HG02623 (cell line): ENCODE data around the gene RIT2.
"Not testable (repeated sequence)": the region's sequence is repeated elsewhere in the genome, so short reads cannot be mapped to it uniquely, and the experiment has no call there.

ENCODE experiments used
- ATAC-seq: cut with Tn5 transposase; IDR thresholded peaks from one replicate; pipeline ENCODE4 v1.9.1; 2021; ENCODE audit warnings: moderate library complexity; ENCODE audit not compliant: unreplicated experiment

The RIT2 gene

DNA sequence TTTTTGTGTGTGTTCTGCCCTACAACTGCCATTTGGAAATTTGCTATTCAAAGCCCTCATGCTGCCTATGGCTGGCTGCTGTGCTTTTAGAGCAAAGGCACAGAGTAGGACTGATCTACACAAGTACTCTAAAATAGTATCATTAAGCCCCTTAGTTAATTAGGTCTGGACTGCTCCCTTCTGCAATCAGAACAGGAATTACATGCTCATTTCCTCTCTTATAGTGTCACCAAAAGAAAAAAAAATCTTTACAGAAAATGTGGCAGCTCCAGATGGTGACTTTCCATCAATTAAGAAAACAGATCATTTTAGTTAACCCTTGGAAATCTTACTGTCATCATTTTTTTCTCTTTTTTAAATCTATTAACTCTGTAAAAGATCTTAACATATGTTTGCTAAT lies 337.5 kb downstream of the RIT2 start:
- ATAC-seq, result no peak

DNA sequence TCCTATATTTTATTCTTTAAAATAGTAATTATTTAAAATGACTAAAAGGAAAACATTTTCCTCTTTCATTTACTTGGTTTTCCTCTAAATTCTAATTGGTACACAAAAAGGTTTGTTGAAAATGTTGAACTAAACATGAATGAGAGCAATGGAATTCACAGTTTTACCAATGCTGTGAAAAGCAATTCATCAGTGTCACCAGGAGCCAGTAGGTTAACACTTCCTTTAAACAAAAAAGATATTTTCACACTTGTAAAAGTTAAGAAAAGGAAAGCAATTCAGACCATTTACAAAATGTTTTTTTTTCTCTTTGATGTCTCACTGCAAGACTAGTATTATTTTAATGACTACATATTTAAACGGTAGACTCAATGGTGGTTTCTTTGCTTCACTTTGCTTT lies 341.6 kb downstream of the RIT2 start:
- ATAC-seq, result no peak

DNA sequence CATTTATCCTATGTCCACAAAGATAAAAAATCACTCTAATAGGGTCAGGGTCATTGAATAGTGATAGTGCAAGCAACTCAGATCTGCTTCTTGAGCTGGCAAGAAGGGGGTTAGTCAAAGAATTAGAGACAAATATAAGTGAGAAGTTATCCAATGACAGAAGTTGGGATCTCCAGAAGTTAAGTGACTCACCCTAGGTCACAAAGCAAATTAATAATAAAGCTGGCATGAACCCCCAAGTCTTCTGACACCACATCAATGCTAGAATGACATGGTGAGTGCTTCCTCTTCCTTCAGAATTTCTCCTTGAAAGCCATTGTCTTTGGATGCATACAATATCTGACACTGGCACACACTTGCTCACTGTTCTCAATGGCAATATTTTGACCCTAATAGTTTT lies 343.5 kb downstream of the RIT2 start:
- no peak for ATAC-seq

DNA sequence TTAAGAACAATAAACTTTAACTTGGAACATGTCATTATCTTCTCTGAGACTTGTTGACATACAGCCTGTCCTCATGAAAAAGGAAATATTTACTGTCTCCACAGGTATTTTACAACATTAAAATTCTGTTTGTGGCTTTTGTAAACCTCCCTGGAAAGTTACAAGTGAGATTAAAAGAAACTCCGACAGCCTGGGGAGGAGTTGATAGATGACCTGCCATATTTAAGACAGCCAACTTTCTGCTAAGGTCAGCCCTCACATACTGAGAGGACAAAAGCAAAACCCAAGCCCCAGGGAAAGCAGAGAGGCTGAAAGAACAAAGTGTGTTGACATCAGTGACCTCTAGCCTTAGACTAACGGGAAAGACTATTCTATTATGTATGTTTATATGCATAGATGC lies 350.2 kb downstream of the RIT2 start:
- ATAC-seq, result no peak

DNA sequence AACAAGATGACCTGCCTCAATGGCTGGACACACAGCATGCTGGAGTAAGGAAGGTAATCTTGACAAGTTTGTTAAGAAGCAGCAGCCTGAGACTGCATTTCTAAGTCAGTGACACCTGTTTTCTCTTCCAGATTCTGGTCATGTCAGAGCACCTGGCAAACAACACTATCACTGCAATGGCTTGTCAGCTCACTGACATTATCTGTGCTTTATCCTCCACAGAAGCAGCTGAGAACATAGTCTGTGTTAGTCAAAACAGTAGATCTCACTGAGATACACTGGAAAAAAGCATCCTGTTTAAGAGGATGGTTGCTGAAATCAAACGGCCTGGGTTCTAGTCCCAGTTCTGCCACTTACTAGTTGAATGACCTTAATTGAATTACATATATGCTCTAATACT lies 355.2 kb downstream of the RIT2 start:
- ATAC-seq, result no peak

DNA sequence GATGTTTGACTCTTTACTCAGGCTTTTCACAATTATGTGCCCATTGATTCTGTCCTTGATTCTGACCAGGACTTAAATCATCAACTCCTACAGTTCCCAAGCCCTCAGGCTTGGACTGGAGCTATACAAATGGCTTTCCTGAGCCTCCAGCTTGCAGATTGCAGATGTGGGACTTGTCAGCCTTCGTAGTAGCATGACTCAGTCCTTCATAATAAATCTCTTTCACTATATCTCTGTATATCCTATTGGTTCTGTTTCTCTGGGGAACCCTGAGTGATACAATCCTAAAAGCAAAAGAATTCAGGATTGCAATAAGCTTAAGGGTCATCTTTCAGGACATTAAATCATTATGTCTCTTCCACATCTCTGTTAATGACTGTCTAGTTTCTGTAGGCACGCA lies 356.6 kb downstream of the RIT2 start:
- no peak for ATAC-seq

DNA sequence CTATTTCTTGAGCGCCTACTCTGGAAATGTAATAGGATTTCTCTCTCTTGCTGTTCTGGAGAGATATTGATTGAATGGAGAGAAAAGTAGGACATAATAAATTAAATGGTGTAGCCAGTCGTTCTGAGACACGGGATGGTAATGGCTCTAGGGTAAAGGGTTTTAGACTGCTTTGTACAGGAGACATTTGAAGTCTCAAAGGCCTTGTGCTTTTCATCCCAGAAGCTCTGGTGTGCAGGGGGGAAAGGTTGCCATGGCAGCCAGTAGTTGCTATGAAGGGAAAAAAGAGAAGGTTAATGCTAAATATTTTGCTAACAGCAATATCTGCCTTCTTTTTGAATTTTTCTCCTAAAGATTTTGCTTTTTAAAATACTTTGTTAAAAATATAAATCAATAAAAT lies 359.3 kb downstream of the RIT2 start:
- no peak for ATAC-seq

DNA sequence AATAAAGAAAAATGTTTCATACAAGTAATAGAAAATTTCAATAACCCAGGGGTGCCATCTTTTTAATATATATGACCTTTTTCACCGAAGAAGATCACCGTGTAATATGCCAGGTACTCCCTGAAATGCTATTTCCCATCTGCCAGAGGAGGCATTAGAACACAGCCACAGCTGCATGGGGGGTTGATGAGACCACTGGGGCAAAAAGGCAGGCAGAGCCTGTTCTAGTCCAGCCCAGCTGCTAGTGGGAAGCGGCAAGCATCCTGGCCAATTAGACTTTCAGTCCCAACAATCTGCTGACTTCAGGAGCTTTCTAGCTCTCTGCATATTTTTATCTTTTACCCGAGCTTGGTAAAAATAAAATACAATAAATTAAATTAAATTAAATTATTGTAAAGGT lies 362.6 kb downstream of the RIT2 start:
- ATAC-seq, result no peak

DNA sequence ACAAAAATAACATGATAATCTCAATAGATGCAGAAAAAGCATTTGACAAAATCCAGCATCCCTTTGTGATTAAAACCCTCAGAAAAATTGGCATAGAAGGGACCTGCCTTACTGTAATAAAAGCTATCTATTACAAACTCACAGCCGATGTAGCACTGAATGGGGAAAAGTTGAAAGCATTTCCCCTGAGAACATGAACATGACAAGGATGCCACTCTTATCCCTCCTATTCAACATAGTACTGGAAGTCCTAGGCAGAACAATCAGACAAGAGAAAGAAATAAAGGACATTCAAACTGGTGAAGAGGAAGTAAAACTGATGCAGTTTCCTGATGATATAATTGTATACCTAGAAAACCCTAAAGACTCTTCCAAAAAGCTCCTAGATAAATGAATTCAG lies 368.7 kb downstream of the RIT2 start:
- no peak for ATAC-seq

DNA sequence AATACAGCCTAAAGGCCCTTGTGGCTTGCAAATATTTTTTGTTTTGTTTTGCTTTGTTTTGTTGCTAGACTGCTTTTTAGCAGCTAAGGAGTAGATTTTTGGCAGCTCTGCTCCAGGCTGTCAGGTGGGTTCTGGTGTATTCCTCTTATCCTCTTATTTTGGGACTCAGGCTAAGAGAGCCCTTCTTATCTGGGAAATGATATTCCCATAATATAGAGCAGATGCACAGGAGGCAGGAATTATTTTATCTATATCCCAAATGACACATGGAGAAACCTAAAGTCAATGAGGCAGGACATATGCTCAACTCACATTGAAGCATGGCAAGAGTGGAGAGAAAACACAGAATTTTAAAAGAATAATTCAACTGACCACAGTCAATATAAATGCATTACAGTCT lies 369.6 kb downstream of the RIT2 start:
- ATAC-seq, result no peak

DNA sequence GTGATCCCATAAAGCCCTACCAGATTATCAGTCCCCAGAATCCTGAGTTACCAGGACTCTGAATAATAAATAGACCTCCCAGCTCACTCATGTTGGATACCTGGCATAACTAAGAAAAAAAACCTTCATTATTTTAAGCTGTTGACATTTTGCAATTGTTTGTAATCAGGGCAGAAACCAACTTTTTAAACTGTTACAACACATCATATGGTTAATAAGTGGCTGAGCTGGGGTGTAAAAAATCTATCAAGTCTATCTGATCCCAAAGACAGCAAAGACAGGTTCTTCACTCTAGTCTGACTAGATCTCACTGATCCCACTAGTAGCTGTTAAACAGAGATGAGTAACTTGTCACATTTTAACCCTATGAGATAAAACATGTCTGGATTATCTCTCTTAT lies 370.3 kb downstream of the RIT2 start:
- no peak for ATAC-seq

DNA sequence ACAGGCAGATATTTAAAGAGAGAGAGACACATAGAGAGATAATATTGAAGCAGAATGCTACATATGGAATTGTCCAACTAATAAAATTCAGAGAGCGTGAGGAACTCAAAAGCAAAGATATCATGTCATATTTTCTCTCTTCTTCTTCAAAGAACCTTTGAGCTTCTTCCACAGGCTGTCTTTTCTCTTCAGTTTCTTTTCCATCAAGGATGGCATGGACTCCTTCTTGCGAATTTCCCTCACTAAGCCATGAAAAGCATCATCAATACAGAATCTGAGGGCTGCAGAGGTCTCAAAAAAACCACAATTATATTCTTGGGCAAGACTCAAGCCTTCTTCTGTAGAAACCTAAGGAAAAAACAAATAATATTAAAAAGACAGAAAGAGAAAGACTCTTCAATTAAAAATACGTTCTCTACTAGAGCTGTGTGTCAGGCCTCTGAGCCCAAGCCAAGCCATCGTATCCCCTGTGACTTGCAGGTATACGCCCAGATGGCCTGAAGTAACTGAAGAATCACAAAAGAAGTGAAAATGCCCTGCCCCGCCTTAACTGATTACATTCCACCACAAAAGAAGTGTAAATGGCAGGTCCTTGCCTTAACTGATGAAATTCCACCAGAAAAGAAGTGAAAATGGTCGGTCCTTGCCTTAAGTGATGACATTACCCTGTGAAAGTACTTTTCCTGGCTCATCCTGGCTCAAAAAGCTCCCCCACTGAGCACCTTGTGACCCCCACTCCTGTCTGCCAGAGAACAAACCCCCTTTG lies 371.9 kb downstream of the RIT2 start:
- ATAC-seq, result no peak

DNA sequence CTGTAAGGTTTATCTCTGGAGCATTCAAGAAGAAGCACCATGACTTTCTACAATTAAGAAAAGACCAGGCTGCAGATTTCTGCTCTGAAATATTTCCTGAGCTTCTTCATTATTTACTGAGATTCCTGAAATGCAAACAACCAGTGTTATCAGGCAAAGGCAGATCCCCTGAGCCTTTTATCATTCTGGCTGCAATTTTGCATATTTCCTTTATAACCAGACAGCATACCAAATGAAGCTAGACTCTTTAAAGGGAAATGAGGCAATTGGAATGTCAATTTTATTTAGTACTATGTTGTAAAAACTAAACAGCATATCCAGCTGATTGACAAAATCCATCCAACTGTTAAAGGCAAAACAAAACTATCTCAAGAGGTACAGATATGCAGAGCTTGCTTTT lies 372.5 kb downstream of the RIT2 start:
- ATAC-seq, result no peak

DNA sequence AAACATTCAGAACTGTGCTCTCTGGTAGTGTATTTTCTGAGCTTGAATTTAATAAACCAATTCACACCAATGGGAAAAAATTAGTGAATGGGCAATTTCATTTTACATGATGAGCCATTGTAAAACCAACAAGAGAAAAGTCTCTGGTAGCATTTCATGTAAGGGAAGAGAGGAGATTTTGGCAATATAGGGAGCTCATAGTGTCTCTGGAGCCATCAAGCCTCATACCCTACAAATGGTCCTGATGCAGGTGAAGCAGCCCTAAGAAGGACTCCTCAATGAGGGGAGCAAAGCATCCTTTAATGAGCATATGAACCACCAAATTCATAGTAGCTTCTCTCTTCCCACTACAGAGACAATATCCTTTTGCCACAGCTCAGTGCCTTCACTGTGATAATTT lies 373.0 kb downstream of the RIT2 start:
- ATAC-seq, result no peak

DNA sequence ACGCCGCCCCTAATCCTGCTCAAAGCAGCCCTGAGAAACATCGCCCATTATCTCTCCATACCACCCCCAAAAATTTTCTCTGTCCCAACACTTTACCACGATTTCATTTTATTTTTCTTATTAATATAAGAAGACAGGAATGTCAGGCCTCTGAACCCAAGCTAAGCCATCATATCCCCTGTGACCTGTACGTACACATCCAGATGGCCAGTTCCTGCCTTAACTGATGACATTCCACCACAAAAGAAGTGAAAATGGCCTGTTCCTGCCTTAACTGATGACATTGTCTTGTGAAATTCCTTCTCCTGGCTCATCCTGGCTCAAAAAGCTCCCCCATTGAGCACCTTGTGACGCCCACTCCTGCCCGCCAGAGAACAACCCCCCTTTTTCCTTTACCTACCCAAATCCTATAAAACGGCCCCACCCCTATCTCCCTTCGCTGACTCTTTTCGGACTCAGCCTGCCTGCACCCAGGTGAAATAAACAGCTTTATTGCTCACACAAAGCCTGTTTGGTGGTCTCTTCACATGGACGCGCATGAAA lies 373.6 kb downstream of the RIT2 start:
- ATAC-seq, result not testable (repeated sequence)

DNA sequence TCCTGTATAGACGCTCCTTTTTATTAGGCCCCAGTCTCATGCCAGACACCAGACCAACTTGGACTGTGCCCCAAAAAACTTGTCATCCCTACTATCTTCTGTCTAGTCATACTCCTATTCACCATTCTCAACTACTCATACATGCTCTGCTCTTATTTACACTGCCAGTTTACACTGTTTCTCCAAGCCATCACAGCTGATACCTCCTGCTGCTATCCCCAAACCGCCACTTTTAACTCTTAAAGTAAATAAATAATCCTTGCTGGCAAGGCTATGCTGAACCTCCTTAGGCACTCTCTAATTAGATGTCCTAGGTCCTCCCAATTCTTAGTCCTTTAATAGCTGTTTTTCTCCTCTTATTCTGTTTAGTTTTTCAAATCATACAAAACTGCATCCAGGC lies 374.2 kb downstream of the RIT2 start:
- ATAC-seq, result not testable (repeated sequence)

DNA sequence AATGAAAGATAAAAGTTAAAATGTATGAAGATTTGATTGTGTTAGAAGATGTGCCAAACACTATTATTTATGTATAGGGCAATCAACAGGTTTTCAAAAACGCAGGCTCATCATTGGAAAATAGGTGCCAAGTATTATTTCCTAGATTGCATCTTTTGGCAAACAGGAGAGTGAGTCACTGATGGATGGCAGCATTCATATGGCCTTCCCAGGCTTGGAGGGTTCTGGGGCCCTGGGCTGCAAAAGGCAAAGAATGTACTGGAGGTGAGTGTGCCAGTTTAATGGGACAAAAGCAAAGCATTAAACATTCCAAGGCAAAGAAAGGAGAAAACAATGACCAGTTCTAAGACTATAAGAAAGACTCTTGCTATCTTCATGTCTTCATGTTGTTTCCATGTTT lies 379.4 kb downstream of the RIT2 start:
- ATAC-seq, result no peak

DNA sequence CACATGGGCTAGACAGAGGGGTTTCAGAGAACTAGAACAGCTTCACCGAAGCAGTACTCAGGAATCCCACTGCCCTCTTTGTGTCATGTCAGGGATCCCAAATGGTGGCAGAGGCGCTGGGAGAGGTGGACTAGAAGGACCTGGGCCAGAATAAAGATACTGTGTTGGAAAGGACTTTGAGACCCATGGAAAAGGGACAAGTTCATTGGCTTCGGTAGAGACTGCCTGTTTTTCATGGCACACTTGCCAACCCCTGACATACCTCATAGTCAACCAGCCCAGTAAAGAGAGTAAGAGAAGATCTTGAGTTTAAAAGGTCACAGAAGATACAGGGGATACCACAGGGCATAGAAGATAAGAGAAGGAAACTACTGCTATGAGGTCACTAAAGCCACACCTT lies 381.0 kb downstream of the RIT2 start:
- no peak for ATAC-seq

DNA sequence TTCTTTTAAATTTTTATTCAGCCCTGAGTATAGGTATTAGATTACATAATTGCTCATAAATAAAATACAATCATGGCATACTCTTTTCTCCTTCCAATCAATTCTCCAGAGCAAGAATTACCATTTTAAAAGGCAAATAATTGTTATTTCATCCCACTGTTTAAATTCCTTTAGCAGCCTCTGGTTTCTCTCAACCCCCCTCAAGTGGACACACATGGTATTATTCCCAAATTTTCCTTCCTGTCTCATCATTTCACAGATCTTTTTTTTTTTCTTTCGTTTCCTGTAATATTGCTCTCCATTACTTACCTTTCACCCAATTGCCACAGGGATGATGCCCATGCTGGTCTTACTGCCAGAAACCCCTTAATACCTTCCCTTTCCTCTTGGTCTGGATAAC lies 385.2 kb downstream of the RIT2 start:
- no peak for ATAC-seq

DNA sequence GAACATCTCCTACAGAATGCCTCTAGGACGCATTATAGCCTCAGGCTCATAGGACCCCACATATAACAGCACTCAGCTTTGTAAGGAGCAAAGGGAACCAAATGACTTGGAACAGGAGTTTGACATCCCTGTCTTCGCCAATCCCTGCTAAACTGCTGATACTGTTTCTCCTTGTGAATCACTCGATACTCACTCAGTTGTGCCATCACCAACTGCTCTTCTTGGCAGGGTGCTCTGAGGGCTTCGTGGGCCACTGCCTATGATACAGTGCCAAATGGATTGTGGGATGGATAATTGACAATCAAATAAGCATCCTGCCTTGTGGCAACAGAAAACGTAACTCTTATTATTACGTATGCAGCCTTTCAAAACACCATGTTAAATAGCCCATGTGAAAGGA lies 396.3 kb downstream of the RIT2 start:
- no peak for ATAC-seq

DNA sequence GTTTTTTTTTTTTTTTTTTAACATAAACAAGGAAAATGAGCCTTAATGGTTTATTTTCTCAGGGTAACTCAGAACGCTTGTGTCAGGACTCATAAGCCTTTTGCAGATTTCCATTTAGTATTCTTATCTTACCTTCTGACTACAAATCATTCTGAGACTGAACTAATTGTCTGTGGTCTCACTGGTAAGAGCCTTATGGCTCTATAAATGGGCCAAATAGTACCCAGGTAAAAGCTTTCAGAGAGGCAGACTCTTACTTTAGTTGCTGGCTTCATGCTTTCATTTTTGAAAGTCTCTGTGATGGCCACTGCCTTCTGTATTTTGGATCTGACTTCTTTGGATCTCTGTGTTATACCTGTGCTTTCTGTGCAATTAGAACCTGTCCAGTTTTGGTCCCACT lies 403.4 kb downstream of the RIT2 start:
- no peak for ATAC-seq

DNA sequence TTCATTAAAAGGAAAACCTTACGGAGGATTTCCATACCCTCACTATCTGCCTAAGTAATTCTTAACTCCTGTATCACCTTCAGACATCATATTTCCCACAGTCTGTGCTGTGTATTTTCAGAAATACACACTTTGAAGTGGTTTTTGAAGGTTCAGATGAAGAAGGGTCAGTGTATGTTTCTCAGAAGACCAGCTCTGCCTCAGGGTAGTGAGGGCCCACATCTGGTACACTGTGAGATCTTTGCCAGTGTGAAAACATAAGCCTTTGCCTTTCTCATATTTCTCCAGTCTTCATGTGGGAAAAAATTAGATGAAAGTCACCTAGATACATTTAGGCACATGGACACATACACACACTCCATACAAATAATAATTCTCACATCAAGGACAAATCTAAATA lies 408.4 kb downstream of the RIT2 start:
- ATAC-seq, result no peak

DNA sequence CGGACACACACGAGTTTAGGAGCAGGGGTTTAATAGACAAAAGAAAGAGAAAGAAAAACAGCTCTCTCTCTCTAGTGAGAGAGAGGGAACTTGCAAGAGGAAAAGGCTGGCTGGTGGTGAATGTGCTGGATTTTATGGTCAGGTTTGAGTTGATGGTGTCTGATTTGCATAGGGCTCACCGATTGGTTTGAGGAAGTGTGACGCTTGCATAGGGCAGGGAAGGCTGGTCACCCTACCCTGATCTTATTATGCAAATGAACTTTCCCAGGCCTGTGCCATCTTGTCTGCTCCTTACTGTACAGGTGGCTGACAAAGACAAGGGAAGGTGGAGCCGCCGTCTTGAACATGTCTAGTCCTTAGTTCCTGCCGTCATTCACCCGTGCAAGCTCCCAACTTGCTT lies 408.9 kb downstream of the RIT2 start:
- no peak for ATAC-seq
